ENCODE results near the gene OAS3.
"Not testable (repeated sequence)": the region's sequence is repeated elsewhere in the genome, so short reads cannot be mapped to it uniquely, and the experiment has no call there.

OAS3 gene

DNA sequence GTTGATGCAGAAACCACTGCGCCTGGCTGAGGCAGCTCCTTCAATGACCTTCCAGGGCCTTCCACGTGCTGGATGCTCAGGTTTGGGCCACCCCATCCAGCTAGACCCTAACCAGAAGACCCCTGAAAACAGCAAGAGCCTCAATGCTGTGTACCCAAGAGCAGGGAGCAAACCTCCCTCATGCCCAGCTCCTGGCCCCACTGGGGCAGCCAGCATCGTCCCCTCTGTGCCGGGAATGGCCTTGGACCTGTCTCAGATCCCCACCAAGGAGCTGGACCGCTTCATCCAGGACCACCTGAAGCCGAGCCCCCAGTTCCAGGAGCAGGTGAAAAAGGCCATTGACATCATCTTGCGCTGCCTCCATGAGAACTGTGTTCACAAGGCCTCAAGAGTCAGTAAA lies 10.5 kb downstream of the OAS3 start:
- no peak overlapping the region for H3K4me3 Mint-ChIP-seq
- no peaks in the 10 kb centered on the region for H3K4me1 Mint-ChIP-seq
- ATAC-seq (ENCODE audit: low read depth) = no peak
- H3K9me3 Mint-ChIP-seq = peaks cover 5% of the 10 kb centered on the region
- peaks cover 29% of the 10 kb centered on the region for H3K36me3 Mint-ChIP-seq
- no peaks in the 10 kb centered on the region for H3K27me3 Mint-ChIP-seq
- no peak overlapping the region for H3K27ac Mint-ChIP-seq
- DNase-seq (ENCODE audit: low spot score in 2 of 2) = no peak

DNA sequence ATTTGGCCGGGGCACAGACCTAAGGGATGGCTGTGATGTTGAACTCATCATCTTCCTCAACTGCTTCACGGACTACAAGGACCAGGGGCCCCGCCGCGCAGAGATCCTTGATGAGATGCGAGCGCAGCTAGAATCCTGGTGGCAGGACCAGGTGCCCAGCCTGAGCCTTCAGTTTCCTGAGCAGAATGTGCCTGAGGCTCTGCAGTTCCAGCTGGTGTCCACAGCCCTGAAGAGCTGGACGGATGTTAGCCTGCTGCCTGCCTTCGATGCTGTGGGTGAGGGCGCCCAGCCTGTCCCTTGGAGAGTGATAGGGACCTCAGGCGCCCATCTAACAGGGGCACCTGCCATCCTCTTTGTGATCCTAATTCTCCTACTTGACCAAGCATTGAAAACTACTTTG lies 12.4 kb downstream of the OAS3 start:
- ATAC-seq (ENCODE audit: low read depth) = no peak
- no peaks in the 10 kb centered on the region for H3K4me1 Mint-ChIP-seq
- H3K4me3 Mint-ChIP-seq = no peak overlapping the region
- H3K9me3 Mint-ChIP-seq = peaks cover 5% of the 10 kb centered on the region
- H3K27me3 Mint-ChIP-seq = no peaks in the 10 kb centered on the region
- H3K36me3 Mint-ChIP-seq = peaks cover 25% of the 10 kb centered on the region
- no peak overlapping the region for H3K27ac Mint-ChIP-seq
- DNase-seq (ENCODE audit: low spot score in 2 of 2) = no peak

DNA sequence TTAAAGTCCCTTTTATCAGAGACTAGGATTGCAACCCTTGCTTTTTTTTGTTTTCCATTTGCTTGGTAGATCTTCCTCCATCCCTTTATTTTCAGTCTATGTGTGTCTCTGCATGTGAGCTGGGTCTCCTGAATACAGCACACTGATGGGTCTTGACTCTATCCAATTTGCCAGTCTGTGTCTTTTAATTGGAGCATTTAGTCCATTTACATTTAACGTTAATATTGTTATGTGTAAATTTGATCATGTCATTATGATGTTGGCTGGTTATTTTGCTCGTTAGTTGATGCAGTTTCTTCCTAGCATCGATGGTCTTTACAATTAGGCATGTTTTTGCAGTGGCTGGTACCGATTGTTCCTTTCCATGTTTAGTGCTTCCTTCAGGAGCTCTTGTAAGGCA lies 18.9 kb downstream of the OAS3 start:
- not testable (repeated sequence) for ATAC-seq (ENCODE audit: low read depth); DNase-seq (ENCODE audit: low spot score in 2 of 2); H3K27me3 Mint-ChIP-seq; H3K4me1 Mint-ChIP-seq; H3K4me3 Mint-ChIP-seq; H3K27ac Mint-ChIP-seq
- Mint-ChIP-seq H3K9me3 (peaks cover 15% of the 10 kb centered on the region), H3K36me3 (peaks cover 56% of the 10 kb centered on the region)

DNA sequence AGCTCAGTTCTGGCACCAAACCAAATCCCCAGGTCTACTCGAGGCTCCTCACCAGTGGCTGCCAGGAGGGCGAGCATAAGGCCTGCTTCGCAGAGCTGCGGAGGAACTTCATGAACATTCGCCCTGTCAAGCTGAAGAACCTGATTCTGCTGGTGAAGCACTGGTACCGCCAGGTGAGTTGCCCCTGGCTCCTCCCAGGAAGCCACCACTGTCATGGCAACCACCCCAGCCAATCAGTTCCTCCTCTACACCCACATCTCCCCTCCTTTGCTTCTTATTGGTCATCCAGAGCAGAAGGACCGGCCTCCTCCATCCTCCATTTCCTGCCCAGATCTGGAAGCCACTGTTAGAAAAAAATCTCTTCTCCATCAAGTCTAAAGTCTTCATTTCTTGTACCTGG lies 22.8 kb downstream of the OAS3 start:
- ATAC-seq (ENCODE audit: low read depth) (no peak), DNase-seq (ENCODE audit: low spot score in 2 of 2) (no peak)
- H3K9me3 Mint-ChIP-seq = peaks cover 10% of the 10 kb centered on the region
- H3K36me3 Mint-ChIP-seq = peaks cover 52% of the 10 kb centered on the region
- H3K4me3 Mint-ChIP-seq = no peak overlapping the region
- H3K27ac Mint-ChIP-seq = no peak overlapping the region
- no peaks in the 10 kb centered on the region for H3K4me1 Mint-ChIP-seq
- no peaks in the 10 kb centered on the region for H3K27me3 Mint-ChIP-seq

DNA sequence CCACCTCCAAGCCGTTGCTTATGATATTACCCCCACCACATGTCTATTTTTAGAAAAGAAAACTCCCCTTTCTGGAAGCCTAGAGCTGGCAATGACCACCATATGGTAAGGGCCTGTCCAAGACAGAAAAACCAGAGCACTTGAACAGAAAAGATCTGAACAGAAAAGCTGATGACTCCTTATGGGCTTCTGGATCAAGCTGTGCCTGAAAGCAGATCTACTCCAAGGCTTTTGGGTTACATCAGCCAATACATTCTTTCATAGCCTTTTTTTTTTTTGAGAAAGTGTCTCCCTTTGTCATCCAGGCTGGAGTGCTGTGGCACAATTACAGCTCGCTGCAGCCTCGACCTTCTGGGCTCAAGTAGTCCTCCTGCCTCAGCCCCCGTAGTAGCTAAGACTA lies 23.3 kb downstream of the OAS3 start:
- no peak for ATAC-seq (ENCODE audit: low read depth)
- Mint-ChIP-seq H3K27ac (no peak overlapping the region), H3K9me3 (peaks cover 10% of the 10 kb centered on the region), H3K27me3 (no peaks in the 10 kb centered on the region), H3K4me3 (no peak overlapping the region), H3K36me3 (peaks cover 51% of the 10 kb centered on the region), H3K4me1 (no peaks in the 10 kb centered on the region)
- DNase-seq (ENCODE audit: low spot score in 2 of 2) = no peak

DNA sequence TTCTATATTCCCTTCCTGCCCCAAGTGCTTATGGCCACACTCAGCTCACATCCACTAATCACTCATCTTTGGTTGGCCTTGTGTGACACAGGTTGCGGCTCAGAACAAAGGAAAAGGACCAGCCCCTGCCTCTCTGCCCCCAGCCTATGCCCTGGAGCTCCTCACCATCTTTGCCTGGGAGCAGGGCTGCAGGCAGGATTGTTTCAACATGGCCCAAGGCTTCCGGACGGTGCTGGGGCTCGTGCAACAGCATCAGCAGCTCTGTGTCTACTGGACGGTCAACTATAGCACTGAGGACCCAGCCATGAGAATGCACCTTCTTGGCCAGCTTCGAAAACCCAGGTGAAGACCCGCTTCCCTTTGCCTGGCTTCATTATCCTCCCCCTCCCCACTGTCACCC lies 24.3 kb downstream of the OAS3 start:
- no peak for DNase-seq (ENCODE audit: low spot score in 2 of 2)
- no peaks in the 10 kb centered on the region for H3K4me1 Mint-ChIP-seq
- no peak overlapping the region for H3K4me3 Mint-ChIP-seq
- H3K27me3 Mint-ChIP-seq = no peaks in the 10 kb centered on the region
- peaks cover 8% of the 10 kb centered on the region for H3K9me3 Mint-ChIP-seq
- ATAC-seq (ENCODE audit: low read depth) = no peak
- peaks cover 46% of the 10 kb centered on the region for H3K36me3 Mint-ChIP-seq
- H3K27ac Mint-ChIP-seq = no peak overlapping the region

DNA sequence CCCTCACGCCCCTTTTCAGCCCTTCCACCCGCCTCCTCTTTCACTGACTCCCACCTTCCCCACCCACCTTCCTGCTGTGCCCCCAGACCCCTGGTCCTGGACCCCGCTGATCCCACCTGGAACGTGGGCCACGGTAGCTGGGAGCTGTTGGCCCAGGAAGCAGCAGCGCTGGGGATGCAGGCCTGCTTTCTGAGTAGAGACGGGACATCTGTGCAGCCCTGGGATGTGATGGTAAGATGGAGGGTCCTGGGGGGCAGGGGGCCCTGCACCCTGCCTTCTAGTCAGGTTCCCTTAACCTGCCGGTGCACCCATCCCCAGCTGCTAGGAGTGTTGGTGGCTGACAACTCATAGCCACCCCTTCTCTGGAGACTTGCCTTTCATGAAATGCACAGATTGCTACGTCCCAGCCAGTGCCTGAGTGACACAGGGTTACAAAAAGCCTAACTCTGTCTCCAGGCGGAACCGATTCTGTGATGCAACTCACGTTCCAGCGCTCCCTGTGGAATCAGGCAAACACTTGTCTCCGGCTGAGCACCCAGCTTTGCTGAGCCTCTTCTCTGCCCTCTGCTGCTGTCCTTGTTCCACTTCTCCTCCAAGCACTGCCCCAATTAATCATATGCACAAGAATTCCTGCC lies 25.1 kb downstream of the OAS3 start:
- no peak for DNase-seq (ENCODE audit: low spot score in 2 of 2)
- no peak for ATAC-seq (ENCODE audit: low read depth)
- Mint-ChIP-seq H3K4me3 (no peak overlapping the region), H3K9me3 (peaks cover 5% of the 10 kb centered on the region), H3K27ac (no peak overlapping the region), H3K4me1 (no peaks in the 10 kb centered on the region), H3K36me3 (peaks cover 39% of the 10 kb centered on the region), H3K27me3 (no peaks in the 10 kb centered on the region)

DNA sequence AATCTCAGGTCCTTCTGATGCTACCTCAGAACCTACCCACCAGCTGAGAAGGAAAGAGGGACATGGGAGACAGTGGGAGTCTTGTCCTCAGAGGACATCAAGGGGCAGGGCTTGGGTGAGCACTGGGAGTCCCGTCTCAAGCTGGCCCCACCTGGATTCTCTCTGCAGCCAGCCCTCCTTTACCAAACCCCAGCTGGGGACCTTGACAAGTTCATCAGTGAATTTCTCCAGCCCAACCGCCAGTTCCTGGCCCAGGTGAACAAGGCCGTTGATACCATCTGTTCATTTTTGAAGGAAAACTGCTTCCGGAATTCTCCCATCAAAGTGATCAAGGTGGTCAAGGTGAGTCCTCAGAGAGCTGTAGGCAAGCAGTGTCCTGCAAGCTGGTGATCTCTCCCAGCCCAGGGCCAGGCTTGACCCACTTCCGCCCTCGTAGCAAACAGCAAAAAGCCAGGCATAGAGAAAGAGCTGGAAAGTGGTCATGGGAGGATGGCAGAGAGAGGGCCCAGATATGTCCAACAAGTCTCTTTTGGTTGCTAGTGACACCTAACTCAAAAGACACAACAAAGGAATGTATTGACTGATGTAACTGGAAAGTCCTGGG lies 25.9 kb downstream of the OAS3 start:
- H3K4me1 Mint-ChIP-seq = no peaks in the 10 kb centered on the region
- H3K4me3 Mint-ChIP-seq = no peak overlapping the region
- peaks cover 33% of the 10 kb centered on the region for H3K36me3 Mint-ChIP-seq
- DNase-seq (ENCODE audit: low spot score in 2 of 2) (no peak), ATAC-seq (ENCODE audit: low read depth) (no peak)
- H3K9me3 Mint-ChIP-seq = peaks cover 5% of the 10 kb centered on the region
- H3K27ac Mint-ChIP-seq = no peak overlapping the region
- no peaks in the 10 kb centered on the region for H3K27me3 Mint-ChIP-seq

DNA sequence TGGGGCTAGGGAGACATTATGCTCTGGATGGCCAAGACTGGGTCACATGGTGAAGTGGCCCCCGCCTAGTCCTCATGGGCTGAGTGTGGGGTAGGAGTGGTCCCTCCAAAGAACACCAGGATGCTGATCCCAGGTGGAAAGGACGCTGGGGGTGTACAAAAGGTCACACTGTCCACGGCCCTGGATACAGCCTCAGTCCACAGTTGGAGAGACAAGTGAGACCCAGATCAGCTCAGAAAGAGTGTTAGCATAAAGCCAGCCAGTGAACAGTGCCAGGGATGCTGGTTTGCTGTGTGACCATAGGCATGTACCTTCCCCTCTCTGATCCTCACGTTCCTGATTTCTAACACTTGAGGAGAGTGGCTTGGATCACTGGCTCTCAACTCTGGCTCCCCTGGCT lies 26.6 kb downstream of the OAS3 start:
- no peak for ATAC-seq (ENCODE audit: low read depth)
- H3K9me3 Mint-ChIP-seq = no peaks in the 10 kb centered on the region
- no peak for DNase-seq (ENCODE audit: low spot score in 2 of 2)

DNA sequence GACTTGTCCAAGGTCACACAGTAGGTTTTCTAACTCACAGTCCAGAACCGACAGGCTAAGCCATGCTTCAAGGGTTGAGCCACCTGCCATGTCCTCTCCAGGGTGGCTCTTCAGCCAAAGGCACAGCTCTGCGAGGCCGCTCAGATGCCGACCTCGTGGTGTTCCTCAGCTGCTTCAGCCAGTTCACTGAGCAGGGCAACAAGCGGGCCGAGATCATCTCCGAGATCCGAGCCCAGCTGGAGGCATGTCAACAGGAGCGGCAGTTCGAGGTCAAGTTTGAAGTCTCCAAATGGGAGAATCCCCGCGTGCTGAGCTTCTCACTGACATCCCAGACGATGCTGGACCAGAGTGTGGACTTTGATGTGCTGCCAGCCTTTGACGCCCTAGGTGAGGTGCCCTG lies 27.4 kb downstream of the OAS3 start:
- H3K27ac Mint-ChIP-seq = no peak overlapping the region
- H3K9me3 Mint-ChIP-seq = no peaks in the 10 kb centered on the region
- no peak for ATAC-seq (ENCODE audit: low read depth)
- DNase-seq (ENCODE audit: low spot score in 2 of 2) = no peak
- no peak overlapping the region for H3K4me3 Mint-ChIP-seq
- peaks cover 32% of the 10 kb centered on the region for H3K36me3 Mint-ChIP-seq
- no peaks in the 10 kb centered on the region for H3K27me3 Mint-ChIP-seq
- H3K4me1 Mint-ChIP-seq = no peaks in the 10 kb centered on the region

More for the DNA sequence above, 26.6 kb downstream of the OAS3 start:
- peaks cover 29% of the 10 kb centered on the region for H3K36me3 Mint-ChIP-seq
- H3K27ac Mint-ChIP-seq = no peak overlapping the region
- H3K27me3 Mint-ChIP-seq = no peaks in the 10 kb centered on the region
- H3K4me3 Mint-ChIP-seq = no peak overlapping the region
- no peaks in the 10 kb centered on the region for H3K4me1 Mint-ChIP-seq

DNA sequence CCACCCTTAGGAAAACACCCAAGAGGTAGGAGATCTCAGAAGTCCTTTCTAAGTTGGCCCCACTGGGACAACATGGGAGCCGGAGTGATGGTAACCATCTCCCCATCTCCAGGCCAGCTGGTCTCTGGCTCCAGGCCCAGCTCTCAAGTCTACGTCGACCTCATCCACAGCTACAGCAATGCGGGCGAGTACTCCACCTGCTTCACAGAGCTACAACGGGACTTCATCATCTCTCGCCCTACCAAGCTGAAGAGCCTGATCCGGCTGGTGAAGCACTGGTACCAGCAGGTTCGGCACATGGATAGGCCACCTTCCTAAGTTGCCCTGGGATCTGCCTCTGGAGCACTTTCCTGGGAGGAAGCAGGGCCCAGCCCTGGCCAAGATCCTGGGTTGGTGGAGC lies 29.0 kb downstream of the OAS3 start:
- Mint-ChIP-seq H3K27me3 (no peaks in the 10 kb centered on the region), H3K4me3 (no peak overlapping the region), H3K36me3 (peaks cover 26% of the 10 kb centered on the region), H3K9me3 (no peaks in the 10 kb centered on the region), H3K4me1 (no peaks in the 10 kb centered on the region), H3K27ac (no peak overlapping the region)
- ATAC-seq (ENCODE audit: low read depth) (no peak), DNase-seq (ENCODE audit: low spot score in 2 of 2) (no peak)

DNA sequence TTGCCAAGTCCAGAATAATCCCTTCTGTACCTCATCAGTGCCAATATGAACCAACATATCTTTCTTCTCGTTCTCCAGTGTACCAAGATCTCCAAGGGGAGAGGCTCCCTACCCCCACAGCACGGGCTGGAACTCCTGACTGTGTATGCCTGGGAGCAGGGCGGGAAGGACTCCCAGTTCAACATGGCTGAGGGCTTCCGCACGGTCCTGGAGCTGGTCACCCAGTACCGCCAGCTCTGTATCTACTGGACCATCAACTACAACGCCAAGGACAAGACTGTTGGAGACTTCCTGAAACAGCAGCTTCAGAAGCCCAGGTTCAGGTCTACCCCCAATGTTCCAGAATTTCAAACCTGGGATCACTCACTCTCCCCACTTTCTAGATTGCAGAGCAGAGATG lies 29.6 kb downstream of the OAS3 start:
- H3K27me3 Mint-ChIP-seq = no peaks in the 10 kb centered on the region
- H3K36me3 Mint-ChIP-seq = peaks cover 20% of the 10 kb centered on the region
- H3K9me3 Mint-ChIP-seq = no peaks in the 10 kb centered on the region
- no peak overlapping the region for H3K27ac Mint-ChIP-seq
- ATAC-seq (ENCODE audit: low read depth) (no peak), DNase-seq (ENCODE audit: low spot score in 2 of 2) (no peak)
- no peaks in the 10 kb centered on the region for H3K4me1 Mint-ChIP-seq
- H3K4me3 Mint-ChIP-seq = no peak overlapping the region

DNA sequence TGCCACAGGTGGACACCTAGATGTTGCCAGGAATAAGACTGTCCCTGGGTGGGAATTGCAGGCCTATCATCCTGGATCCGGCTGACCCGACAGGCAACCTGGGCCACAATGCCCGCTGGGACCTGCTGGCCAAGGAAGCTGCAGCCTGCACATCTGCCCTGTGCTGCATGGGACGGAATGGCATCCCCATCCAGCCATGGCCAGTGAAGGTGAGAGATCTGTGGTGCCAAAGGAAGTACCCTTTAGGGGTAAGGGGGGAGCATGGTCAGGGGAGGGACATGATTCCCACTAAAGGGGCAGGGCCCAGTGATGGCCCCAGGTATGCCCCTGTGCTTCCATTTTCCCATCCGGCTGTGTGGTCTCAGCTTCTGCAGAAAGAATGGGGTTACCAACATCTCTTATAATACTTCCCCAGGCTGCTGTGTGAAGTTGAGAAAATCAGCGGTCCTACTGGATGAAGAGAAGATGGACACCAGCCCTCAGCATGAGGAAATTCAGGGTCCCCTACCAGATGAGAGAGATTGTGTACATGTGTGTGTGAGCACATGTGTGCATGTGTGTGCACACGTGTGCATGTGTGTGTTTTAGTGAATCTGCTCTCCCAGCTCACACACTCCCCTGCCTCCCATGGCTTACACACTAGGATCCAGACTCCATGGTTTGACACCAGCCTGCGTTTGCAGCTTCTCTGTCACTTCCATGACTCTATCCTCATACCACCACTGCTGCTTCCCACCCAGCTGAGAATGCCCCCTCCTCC lies 31.5 kb downstream of the OAS3 start:
- Mint-ChIP-seq H3K9me3 (no peaks in the 10 kb centered on the region), H3K4me3 (no peak overlapping the region), H3K27me3 (no peaks in the 10 kb centered on the region), H3K36me3 (peaks cover 15% of the 10 kb centered on the region), H3K27ac (no peak overlapping the region), H3K4me1 (peaks cover 13% of the 10 kb centered on the region)
- no peak for ATAC-seq (ENCODE audit: low read depth)
- DNase-seq (ENCODE audit: low spot score in 2 of 2) = no peak

DNA sequence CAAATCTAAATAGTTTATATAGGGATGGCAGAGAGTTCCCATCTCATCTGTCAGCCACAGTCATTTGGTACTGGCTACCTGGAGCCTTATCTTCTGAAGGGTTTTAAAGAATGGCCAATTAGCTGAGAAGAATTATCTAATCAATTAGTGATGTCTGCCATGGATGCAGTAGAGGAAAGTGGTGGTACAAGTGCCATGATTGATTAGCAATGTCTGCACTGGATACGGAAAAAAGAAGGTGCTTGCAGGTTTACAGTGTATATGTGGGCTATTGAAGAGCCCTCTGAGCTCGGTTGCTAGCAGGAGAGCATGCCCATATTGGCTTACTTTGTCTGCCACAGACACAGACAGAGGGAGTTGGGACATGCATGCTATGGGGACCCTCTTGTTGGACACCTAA lies 32.1 kb downstream of the OAS3 start:
- H3K9me3 Mint-ChIP-seq = no peaks in the 10 kb centered on the region
- H3K27me3 Mint-ChIP-seq = no peaks in the 10 kb centered on the region
- ATAC-seq (ENCODE audit: low read depth) (no peak), DNase-seq (ENCODE audit: low spot score in 2 of 2) (no peak)
- peaks cover 16% of the 10 kb centered on the region for H3K4me1 Mint-ChIP-seq
- H3K36me3 Mint-ChIP-seq = peaks cover 15% of the 10 kb centered on the region
- H3K27ac Mint-ChIP-seq = no peak overlapping the region
- H3K4me3 Mint-ChIP-seq = no peak overlapping the region

DNA sequence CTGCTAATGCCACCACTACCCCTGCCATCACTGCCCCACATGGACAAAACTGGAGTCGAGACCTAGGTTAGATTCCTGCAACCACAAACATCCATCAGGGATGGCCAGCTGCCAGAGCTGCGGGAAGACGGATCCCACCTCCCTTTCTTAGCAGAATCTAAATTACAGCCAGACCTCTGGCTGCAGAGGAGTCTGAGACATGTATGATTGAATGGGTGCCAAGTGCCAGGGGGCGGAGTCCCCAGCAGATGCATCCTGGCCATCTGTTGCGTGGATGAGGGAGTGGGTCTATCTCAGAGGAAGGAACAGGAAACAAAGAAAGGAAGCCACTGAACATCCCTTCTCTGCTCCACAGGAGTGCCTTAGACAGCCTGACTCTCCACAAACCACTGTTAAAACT lies 33.0 kb downstream of the OAS3 start:
- ATAC-seq (ENCODE audit: low read depth) (no peak), DNase-seq (ENCODE audit: low spot score in 2 of 2) (no peak)
- Mint-ChIP-seq H3K4me3 (no peak overlapping the region), H3K9me3 (no peaks in the 10 kb centered on the region), H3K27ac (no peak overlapping the region), H3K4me1 (peaks cover 16% of the 10 kb centered on the region), H3K36me3 (peaks cover 14% of the 10 kb centered on the region), H3K27me3 (no peaks in the 10 kb centered on the region)
